Keratinocyte (primary cell): ENCODE results near the gene WDR12.

Experiments
- CTCF ChIP-seq, 3 experiments: IDR thresholded peaks in 1 of 3; conservative IDR thresholded peaks in 1 of 3; optimal IDR thresholded peaks in 1 of 3; 2 replicates in 2 of 3; 3 replicates in 1 of 3; pipeline versions ENCODE3 to v1.5.1; 2011; ENCODE audit warnings: low read length in 3 of 3, mild to moderate bottlenecking in 3 of 3, moderate library complexity in 2 of 3, control low read depth in 1 of 3, inconsistent platforms in 1 of 3; ENCODE audit not compliant: insufficient read depth in 2 of 3; ENCODE audit errors: extremely low read depth in 1 of 3
- EZH2 ChIP-seq: IDR thresholded peaks from one replicate; pipeline ENCODE4 v1.6.1; 2012; ENCODE audit warnings: inconsistent platforms, mild to moderate bottlenecking, low read length, moderate library complexity

GRCh38 chr2:202883987-202884675 is 27.3 kb downstream of the WDR12 start:
- no peak for TF ChIP-seq CTCF (optimal IDR thresholded peaks at IDR 0.05 in 1 of 3, IDR thresholded peaks at IDR 0.05 in 1 of 3, conservative IDR thresholded peaks at IDR 0.05 in 1 of 3; ENCODE audit: extremely low read depth in 1 of 3, insufficient read depth in 2 of 3, low read length in 3 of 3)
- no peak for TF ChIP-seq EZH2
